Prostate gland (tissue), 2 donors: ENCODE measurements around the gene THAP7. TPM values are rescaled to one million over a fixed set of nuclear protein-coding genes. Genes with fewer than 3 reads are reported as not detected.

Source experiments
- DNase-seq: peaks from one replicate; pipeline ENCODE4 v3.0.0-alpha.2; 2019; ENCODE audit warnings: low spot score
- H3K27ac ChIP-seq, 2 donors: fragments of 200-600 bp; sonication (generic); 2 replicates each; pipeline ENCODE4 v1.5.1; 2017 to 2019
- H3K27me3 ChIP-seq: fragments of 200-600 bp; sonication (generic); replicated peaks from 2 replicates; pipeline ENCODE4 v1.5.1; 2019; ENCODE audit not compliant: insufficient read depth
- H3K36me3 ChIP-seq, 2 donors: fragments of 200-600 bp; sonication (generic); 1 replicate in 1 of 2; 2 replicates in 1 of 2; pipeline versions ENCODE4 v1.5.1 to v1.8.1; 2017 to 2019
- H3K4me1 ChIP-seq: fragments of 200-600 bp; sonication (generic); replicated peaks from 2 replicates; pipeline ENCODE4 v1.5.1; 2019
- H3K4me3 ChIP-seq, 2 donors: fragments of 200-600 bp; sonication (generic); 2 replicates each; pipeline ENCODE4 v1.5.1; 2017 to 2019
- H3K9me3 ChIP-seq: fragments of 200-600 bp; sonication (generic); 2 replicates; pipeline ENCODE4 v1.5.1; 2017
- POLR2A ChIP-seq: fragments of 450-650 bp; IDR thresholded peaks from one replicate; pipeline ENCODE4 v1.6.1; 2016; ENCODE audit warnings: antibody characterized with exemption, mild to moderate bottlenecking
- POLR2AphosphoS5 ChIP-seq: sonication (generic); formaldehyde crosslinking; IDR thresholded peaks from one replicate; pipeline ENCODE4 v1.6.1; 2017; ENCODE audit warnings: antibody characterized with exemption
- WGBS: methylation state at CpG from one replicate; pipeline ENCODE4 v1.1.5; 2018; 5-methylcytosine and 5-hydroxymethylcytosine counted together
- intact Hi-C: fragments of 100-400 bp; cut with DNase I; formaldehyde crosslinking; loops from one replicate; pipeline ENCODE4 v1.14.2; 2022
- total RNA-seq, 2 donors: library from RNA; depleted of rRNA; stranded (reverse); fragments of >200 nt; gene quantifications; one replicate each; pipeline ENCODE4 v1.1.0, GENCODE V29; 2016
- TF ChIP-seq, protein P1 (sequence below), 4 experiments: fragments of 200-600 bp in 2 of 4; fragments of 450-650 bp in 2 of 4; sonication (generic) in 2 of 4; IDR thresholded peaks; 1 replicate in 3 of 4; 2 replicates in 1 of 4; pipeline ENCODE4 v1.5.1; 2016 to 2019; ENCODE audit warnings: antibody characterized with exemption in 4 of 4, mild to moderate bottlenecking in 2 of 4, moderate library complexity in 2 of 4

The THAP7 gene
- total RNA-seq, 2 donors from 2014 or later, result 77.7 to 83.1 TPM

DNA sequence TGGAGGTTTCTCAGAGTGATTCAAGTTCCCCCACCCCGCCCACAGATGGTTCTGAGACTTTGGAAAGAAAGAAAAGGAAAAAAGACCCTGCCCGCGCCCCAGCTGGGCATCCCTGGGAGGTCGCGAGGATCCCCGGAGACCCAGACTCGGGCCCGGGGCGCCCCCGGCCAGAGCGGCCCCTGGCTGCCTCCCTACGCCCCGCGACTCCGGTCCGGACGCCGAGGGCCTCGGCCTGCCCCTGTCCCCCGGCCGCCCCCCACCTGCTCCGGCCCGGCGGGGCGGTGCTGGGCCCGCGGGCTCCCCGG is 37.2 kb downstream of the THAP7 start:
- Histone ChIP-seq H3K27ac (no peak overlapping the region), H3K36me3 (no peaks in the 10 kb centered on the region), H3K27me3 (no peaks in the 10 kb centered on the region), H3K9me3 (no peaks in the 10 kb centered on the region), H3K4me1 (no peaks in the 10 kb centered on the region), H3K4me3 (peak overlapping the region; percentile 27 to 40)
- TF ChIP-seq POLR2A (no peak), POLR2AphosphoS5 (no peak)
- TF ChIP-seq, protein P1, sequence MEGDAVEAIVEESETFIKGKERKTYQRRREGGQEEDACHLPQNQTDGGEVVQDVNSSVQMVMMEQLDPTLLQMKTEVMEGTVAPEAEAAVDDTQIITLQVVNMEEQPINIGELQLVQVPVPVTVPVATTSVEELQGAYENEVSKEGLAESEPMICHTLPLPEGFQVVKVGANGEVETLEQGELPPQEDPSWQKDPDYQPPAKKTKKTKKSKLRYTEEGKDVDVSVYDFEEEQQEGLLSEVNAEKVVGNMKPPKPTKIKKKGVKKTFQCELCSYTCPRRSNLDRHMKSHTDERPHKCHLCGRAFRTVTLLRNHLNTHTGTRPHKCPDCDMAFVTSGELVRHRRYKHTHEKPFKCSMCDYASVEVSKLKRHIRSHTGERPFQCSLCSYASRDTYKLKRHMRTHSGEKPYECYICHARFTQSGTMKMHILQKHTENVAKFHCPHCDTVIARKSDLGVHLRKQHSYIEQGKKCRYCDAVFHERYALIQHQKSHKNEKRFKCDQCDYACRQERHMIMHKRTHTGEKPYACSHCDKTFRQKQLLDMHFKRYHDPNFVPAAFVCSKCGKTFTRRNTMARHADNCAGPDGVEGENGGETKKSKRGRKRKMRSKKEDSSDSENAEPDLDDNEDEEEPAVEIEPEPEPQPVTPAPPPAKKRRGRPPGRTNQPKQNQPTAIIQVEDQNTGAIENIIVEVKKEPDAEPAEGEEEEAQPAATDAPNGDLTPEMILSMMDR (IDR thresholded peaks at IDR 0.05), result no peak
- no peak for DNase-seq
- 3% methylated on average over 20 of the region's 28 CpGs for WGBS
- intact Hi-C loops, result no loop called here

DNA sequence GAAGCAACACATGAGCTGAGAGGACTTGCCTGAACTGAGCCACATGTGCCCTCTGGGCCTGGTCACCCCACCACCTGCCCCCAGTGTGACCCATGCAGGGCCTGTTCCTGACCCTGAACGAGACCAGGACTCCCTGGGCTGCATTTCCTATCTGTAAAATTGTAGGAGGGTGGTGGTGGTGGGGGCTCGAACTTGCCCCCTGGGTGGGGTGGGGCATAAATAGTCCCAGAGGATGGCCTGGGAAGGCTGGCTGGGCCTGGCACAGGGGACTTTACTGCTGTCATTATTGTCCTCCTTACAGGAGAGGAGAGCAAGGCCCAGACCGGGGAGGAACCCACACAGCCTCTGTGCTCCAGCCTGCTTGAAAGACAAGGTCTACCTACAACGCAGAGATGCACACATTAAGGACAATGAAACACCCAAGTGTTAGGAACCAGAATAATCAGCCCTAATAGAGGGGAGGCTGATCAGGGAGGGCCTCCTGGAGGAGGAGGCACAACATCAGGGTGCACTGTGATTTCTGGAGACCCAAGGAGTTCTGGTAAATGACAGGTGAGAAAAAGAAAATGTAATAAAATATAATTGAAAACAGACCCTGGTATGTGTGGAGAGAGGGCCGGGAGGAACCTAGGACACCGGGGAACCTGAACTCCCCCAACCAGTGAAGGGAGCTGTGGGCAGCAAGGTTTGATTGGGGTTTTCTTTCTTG is 37.7 kb downstream of the THAP7 start:
- Histone ChIP-seq H3K27ac (no peak overlapping the region), H3K4me3 (peak overlapping the region; percentile 27 to 40)
- 51% methylated on average over 6 of the region's 6 CpGs for WGBS

DNA sequence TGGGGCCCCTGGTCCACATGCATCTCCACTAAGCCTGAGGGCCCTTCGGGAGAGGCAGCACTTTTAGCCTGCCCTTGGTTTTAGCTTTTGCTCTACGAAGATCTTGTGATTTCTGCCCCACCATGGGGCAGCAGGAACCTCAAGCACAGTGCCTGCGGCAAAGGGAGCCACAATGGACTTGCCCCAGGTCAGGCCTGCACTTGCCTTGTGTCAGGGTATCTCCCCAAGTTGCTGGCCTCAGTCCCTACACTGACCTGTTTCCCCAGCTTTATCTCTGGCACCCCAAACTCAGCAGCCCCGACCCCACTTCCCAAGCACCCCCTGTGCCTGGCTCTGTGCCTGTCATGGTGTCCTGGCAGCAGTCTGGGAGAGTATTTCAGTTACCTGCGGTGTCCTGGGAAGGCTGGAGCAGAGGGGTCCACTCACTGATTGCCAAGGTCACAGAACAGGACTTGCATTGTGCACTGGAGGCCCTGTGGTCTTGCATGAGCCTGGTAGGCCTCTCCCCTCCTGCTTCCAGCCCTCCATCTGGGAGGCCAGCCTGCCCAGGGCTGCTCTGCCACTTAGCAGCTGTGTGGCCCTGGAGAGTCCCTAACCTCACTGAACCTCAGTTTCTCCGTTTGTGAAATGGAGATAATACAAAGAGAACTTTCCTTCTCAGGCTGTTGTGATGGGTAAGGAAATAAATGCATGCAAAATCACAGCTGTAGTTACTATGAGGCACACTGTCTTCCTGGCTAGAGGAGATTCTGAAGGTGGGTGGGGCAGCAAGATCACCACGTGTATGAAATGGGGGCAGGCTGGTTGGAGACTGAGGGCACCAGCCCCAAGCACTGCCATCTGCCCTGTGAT is 38.5 kb downstream of the THAP7 start:
- Histone ChIP-seq H3K27me3 (no peaks in the 10 kb centered on the region), H3K9me3 (no peaks in the 10 kb centered on the region), H3K27ac (no peak overlapping the region), H3K4me1 (no peaks in the 10 kb centered on the region), H3K4me3 (no peak overlapping the region), H3K36me3 (no peaks in the 10 kb centered on the region)
- intact Hi-C loops, result no loop called here
- no peak for TF ChIP-seq POLR2A
- TF ChIP-seq POLR2AphosphoS5, result no peak
- TF ChIP-seq, protein P1 (IDR thresholded peaks at IDR 0.05), result no peak
- 79% methylated on average over 7 of the region's 7 CpGs for WGBS
- no peak for DNase-seq

More for the DNA sequence above, 37.7 kb downstream of the THAP7 start:
- no peaks in the 10 kb centered on the region for H3K4me1 ChIP-seq
- no peaks in the 10 kb centered on the region for H3K9me3 ChIP-seq
- no peaks in the 10 kb centered on the region for H3K36me3 ChIP-seq
- DNase-seq, result no peak
- intact Hi-C loops, result no loop called here
- TF ChIP-seq POLR2AphosphoS5 (no peak), POLR2A (no peak)
- TF ChIP-seq, protein P1 (IDR thresholded peaks at IDR 0.05), result no peak
- no peaks in the 10 kb centered on the region for H3K27me3 ChIP-seq

DNA sequence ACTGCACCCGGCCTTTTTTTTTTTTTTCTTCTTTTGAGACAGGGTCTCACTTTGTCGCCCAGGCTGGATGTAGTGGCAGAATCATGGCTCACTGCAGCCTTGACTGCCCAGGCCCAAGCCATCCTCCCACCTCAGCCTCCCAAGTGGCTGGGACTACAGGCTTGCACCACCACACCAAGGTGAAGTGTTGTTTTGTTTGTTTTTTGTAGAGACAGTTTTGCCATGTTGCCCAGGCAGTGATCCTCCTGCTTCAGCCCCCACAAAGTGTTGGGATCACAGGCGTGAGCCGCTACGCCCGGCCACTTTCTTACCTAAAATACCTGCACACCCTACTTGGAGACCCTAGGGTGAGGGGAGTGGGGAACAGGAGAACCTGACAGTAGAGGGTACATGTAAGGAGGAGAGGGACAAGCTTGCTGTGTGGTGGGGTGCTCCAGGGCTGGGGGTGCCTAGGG is 39.4 kb downstream of the THAP7 start:
- H3K9me3 ChIP-seq, result no peaks in the 10 kb centered on the region
- WGBS, result 95% methylated on average over 6 of the region's 6 CpGs
- intact Hi-C loops, result no loop called here

More for the DNA sequence above, 39.4 kb downstream of the THAP7 start:
- Histone ChIP-seq H3K4me1 (no peaks in the 10 kb centered on the region), H3K27me3 (no peaks in the 10 kb centered on the region), H3K36me3 (no peaks in the 10 kb centered on the region), H3K4me3 (no peak overlapping the region), H3K27ac (no peak overlapping the region)
- no peak for DNase-seq
- TF ChIP-seq, protein P1 (IDR thresholded peaks at IDR 0.05), result no peak
- TF ChIP-seq POLR2AphosphoS5 (no peak), POLR2A (no peak)
